ENCODE data around the gene YPEL5. TPM values are rescaled to one million over a fixed set of nuclear protein-coding genes. Genes with fewer than 3 reads are reported as not detected.

Gene YPEL5
- polyA plus RNA-seq, 1 donor, result 75.3 TPM

DNA sequence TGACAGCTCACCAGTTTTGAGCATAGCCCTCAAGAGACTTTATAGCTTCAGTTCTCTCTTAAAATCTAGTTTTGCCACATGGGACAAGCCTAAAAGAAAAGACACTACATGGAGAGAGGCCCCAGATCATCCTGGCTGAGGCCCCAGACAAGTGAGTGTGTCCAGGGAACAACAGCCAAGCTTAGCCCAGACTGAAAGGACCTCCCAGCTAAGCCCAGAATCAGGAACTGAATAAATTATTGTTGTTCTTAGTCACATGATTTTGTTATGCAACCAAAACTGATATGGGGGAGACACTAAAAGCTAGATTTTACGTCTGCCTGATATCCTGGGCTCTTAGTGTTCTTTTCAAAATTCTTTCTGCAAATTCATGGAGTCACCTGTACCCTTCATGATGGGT is 55.2 kb downstream of the YPEL5 start:
- no peaks in the 10 kb centered on the region for H3K4me1 ChIP-seq (ENCODE audit: control insufficient read depth, insufficient read depth, low read length)
- H3K4me3 ChIP-seq (ENCODE audit: low read length), result no peak overlapping the region
- H3K36me3 ChIP-seq (ENCODE audit: control insufficient read depth, insufficient read depth, low read length), result no peaks in the 10 kb centered on the region
- no peaks in the 10 kb centered on the region for H3K27me3 ChIP-seq (ENCODE audit: control insufficient read depth, insufficient read depth, low read length)
- no peak overlapping the region for H3K27ac ChIP-seq (ENCODE audit: low read length)
- no peaks in the 10 kb centered on the region for H3K9me3 ChIP-seq (ENCODE audit: control insufficient read depth, low read depth, low read length)
- WGBS (ENCODE audit: insufficient coverage, low lambda C conversion rate), result 40% methylated on average over 1 of the region's 1 CpG
- DNase-seq, result peak in 1 of 2 donors; percentile 21

DNA sequence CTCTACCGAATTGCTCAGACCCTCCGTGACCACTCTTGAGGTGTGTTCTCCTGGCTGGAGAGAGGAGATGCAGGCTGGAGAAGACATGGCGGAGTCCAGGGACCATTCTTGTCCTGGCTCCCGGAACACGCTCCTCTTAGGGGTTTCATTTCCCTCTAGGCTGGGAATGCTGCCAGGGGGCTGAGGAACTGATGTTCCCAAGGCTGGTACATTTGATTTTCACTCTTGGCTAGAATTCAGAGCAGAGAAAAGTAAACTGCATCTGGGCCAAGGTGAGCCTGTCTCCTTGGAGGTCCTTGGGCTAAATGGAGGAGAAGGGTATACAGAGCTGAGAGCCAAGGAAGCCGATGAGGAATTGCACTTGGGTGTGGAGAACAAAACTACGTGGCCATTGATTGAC is 56.3 kb downstream of the YPEL5 start:
- WGBS (ENCODE audit: insufficient coverage, low lambda C conversion rate), result no CpG with 5 or more reads among the region's 7 CpGs
- peak overlapping the region; percentile 10 for H3K27ac ChIP-seq (ENCODE audit: low read length)

DNA sequence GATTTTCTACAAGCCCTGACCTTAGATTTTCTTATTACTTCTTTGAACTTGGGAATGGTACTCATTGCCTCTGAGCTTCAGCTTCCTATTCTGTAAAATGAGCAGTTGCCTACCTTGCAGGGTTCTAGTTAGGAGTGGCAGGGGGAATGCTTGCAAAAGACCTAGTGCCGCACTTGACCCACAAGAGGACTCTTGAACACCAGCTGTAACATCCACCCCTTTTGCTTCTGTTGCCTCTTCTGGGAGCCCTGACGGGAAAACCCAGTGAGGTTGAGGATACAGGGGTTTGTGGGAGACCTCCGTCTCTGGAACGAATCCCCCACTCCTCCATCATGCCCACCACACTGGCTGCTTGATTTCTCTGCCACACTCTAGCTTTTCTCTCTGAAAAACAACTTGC is 57.5 kb downstream of the YPEL5 start:
- no peaks in the 10 kb centered on the region for H3K9me3 ChIP-seq (ENCODE audit: control insufficient read depth, low read depth, low read length)
- H3K36me3 ChIP-seq (ENCODE audit: control insufficient read depth, insufficient read depth, low read length), result no peaks in the 10 kb centered on the region
- DNase-seq, result no peak
- H3K4me3 ChIP-seq (ENCODE audit: low read length), result no peak overlapping the region
- no peaks in the 10 kb centered on the region for H3K4me1 ChIP-seq (ENCODE audit: control insufficient read depth, insufficient read depth, low read length)
- H3K27me3 ChIP-seq (ENCODE audit: control insufficient read depth, insufficient read depth, low read length), result no peaks in the 10 kb centered on the region
- no CpG with 5 or more reads among the region's 4 CpGs for WGBS (ENCODE audit: insufficient coverage, low lambda C conversion rate)
- H3K27ac ChIP-seq (ENCODE audit: low read length), result no peak overlapping the region

More for the DNA sequence above, 56.3 kb downstream of the YPEL5 start:
- no peaks in the 10 kb centered on the region for H3K9me3 ChIP-seq (ENCODE audit: control insufficient read depth, low read depth, low read length)
- H3K27me3 ChIP-seq (ENCODE audit: control insufficient read depth, insufficient read depth, low read length), result no peaks in the 10 kb centered on the region
- no peak overlapping the region for H3K4me3 ChIP-seq (ENCODE audit: low read length)
- DNase-seq, result no peak
- H3K4me1 ChIP-seq (ENCODE audit: control insufficient read depth, insufficient read depth, low read length), result no peaks in the 10 kb centered on the region
- no peaks in the 10 kb centered on the region for H3K36me3 ChIP-seq (ENCODE audit: control insufficient read depth, insufficient read depth, low read length)

DNA sequence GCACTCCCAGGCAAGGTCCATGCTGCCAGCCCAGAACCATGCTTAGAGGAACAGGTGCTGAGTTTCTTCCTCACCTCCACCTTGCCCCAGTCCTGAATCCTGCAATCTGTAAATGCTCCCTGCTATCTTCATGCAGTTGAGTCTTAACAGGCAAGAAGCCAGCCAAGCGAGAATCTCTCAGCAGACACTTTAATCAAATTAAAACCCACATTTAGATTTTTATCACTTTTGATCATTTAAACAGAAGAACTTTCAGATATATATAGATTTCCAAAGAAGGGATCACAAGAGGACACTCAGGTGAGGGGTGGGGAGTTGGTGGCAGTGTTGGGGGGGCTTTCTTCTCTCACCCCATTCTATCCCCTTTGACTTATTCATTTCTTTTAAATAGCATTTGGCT is 58.6 kb downstream of the YPEL5 start:
- Histone ChIP-seq H3K27ac (ENCODE audit: low read length) (no peak overlapping the region), H3K4me3 (ENCODE audit: low read length) (no peak overlapping the region), H3K9me3 (ENCODE audit: control insufficient read depth, low read depth, low read length) (no peaks in the 10 kb centered on the region), H3K27me3 (ENCODE audit: control insufficient read depth, insufficient read depth, low read length) (no peaks in the 10 kb centered on the region), H3K36me3 (ENCODE audit: control insufficient read depth, insufficient read depth, low read length) (no peaks in the 10 kb centered on the region), H3K4me1 (ENCODE audit: control insufficient read depth, insufficient read depth, low read length) (no peaks in the 10 kb centered on the region)
- DNase-seq, result no peak
- WGBS (ENCODE audit: insufficient coverage, low lambda C conversion rate), result no CpG with 5 or more reads among the region's 1 CpG

DNA sequence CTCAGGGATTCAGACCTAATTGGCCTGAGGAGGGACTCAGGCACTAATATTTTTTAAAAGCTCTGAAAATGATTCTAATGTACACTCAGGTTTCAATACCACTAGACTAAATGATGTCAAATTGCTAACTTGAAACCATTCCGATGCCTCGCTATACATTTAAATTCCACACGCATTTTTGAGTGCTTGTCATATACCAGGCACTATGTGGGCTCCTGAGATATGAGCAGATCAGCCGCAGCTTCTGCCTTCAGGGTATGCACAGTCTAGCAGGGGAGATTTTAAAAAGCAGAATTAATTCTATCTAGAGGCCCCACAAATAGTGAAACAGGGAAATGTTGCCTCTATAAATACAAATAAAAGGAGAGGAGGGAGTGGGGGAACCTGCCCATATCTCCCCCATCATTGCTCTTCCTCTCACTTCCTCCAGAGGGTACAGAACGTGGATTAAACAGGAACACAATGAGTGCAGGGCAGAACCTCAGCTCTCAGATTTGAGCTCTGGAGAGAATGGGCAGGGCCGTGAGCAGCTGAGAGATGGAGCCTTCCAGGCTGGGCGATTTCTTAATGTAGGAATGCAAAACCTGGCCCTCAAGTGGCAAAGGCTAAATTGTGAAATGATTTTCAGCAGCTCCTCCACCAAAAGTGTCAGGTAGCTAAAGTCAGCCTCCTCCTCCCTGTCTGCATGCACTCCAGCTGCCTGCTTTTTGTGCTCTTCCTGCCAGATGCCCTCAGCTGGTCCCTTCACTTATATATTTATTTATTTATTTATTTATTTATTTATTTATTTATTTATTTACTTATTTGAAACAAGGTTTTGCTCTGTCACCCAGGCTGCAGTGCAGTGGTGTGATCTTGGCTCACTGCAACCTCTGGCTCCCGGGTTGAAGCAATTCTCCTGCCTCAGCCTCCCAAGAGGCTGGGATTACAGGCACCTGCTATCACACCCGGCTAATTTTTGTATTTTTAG is 59.9 kb downstream of the YPEL5 start:
- H3K9me3 ChIP-seq (ENCODE audit: control insufficient read depth, low read depth, low read length), result no peaks in the 10 kb centered on the region
- no peaks in the 10 kb centered on the region for H3K36me3 ChIP-seq (ENCODE audit: control insufficient read depth, insufficient read depth, low read length)
- no peak overlapping the region for H3K4me3 ChIP-seq (ENCODE audit: low read length)
- no CpG with 5 or more reads among the region's 9 CpGs for WGBS (ENCODE audit: insufficient coverage, low lambda C conversion rate)
- H3K4me1 ChIP-seq (ENCODE audit: control insufficient read depth, insufficient read depth, low read length), result no peaks in the 10 kb centered on the region
- H3K27ac ChIP-seq (ENCODE audit: low read length), result no peak overlapping the region
- no peak for DNase-seq
- H3K27me3 ChIP-seq (ENCODE audit: control insufficient read depth, insufficient read depth, low read length), result no peaks in the 10 kb centered on the region

DNA sequence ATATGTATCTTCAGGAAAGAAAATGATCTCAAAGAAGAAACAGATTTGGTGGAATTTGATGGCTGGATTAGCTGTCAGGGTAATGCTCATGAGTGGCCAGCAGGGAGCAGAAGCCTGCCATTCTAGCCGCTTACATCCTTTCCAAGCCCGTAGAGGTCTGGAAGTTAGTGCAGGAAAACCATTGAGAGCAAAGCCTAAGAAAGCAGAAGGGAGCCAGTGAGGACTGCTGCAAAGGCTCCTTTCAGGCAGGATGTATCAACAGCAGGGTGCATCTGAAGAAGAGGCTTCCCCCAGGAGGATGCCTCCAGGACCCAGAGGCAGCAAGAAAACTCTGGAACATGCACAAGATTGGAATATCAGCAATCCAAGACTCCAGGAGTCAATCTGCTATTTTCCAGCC is 61.6 kb downstream of the YPEL5 start:
- H3K36me3 ChIP-seq (ENCODE audit: control insufficient read depth, insufficient read depth, low read length), result no peaks in the 10 kb centered on the region
- no peaks in the 10 kb centered on the region for H3K9me3 ChIP-seq (ENCODE audit: control insufficient read depth, low read depth, low read length)
- H3K27ac ChIP-seq (ENCODE audit: low read length), result no peak overlapping the region
- no peaks in the 10 kb centered on the region for H3K27me3 ChIP-seq (ENCODE audit: control insufficient read depth, insufficient read depth, low read length)
- H3K4me1 ChIP-seq (ENCODE audit: control insufficient read depth, insufficient read depth, low read length), result no peaks in the 10 kb centered on the region
- WGBS (ENCODE audit: insufficient coverage, low lambda C conversion rate), result no CpG with 5 or more reads among the region's 2 CpGs
- no peak overlapping the region for H3K4me3 ChIP-seq (ENCODE audit: low read length)
- peak; percentile 42 to 57 for DNase-seq

DNA sequence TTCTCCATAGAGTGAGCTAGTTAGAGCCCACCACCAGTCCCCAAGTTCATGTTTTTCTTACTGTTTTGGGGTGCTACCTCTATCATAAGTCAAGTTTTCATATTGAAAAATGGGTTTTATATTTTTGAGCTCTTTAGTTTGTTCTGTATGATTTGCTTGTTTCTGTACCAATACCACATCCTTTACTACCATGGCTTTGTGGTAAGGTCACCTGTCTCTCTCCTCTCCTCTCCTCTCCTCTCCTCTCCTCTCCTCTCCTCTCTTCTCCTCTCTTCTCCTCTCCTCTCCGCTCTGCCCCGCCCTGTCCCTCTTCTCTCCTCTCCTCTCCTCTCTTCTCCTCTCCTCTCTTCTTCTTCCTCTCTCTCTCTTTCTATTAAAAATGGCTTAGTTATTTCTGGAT is 62.4 kb downstream of the YPEL5 start:
- H3K27me3 ChIP-seq (ENCODE audit: control insufficient read depth, insufficient read depth, low read length), result no peaks in the 10 kb centered on the region
- 100% methylated on average over 2 of the region's 2 CpGs for WGBS (ENCODE audit: insufficient coverage, low lambda C conversion rate)
- H3K4me3 ChIP-seq (ENCODE audit: low read length), result no peak overlapping the region
- no peak for DNase-seq
- H3K4me1 ChIP-seq (ENCODE audit: control insufficient read depth, insufficient read depth, low read length), result no peaks in the 10 kb centered on the region
- no peaks in the 10 kb centered on the region for H3K36me3 ChIP-seq (ENCODE audit: control insufficient read depth, insufficient read depth, low read length)
- H3K9me3 ChIP-seq (ENCODE audit: control insufficient read depth, low read depth, low read length), result no peaks in the 10 kb centered on the region
- no peak overlapping the region for H3K27ac ChIP-seq (ENCODE audit: low read length)

Other genes with a start within 250 kb of the YPEL5 start
- 1.5 TPM for gene ALK, start 225.4 kb upstream of the YPEL5 start, polyA plus RNA-seq
- 32.6 TPM for gene LBH, start 84.5 kb downstream of the YPEL5 start, polyA plus RNA-seq

All from large intestine (tissue), 3 donors.